ENCODE results near the gene MAPK4.

MAPK4 gene

DNA sequence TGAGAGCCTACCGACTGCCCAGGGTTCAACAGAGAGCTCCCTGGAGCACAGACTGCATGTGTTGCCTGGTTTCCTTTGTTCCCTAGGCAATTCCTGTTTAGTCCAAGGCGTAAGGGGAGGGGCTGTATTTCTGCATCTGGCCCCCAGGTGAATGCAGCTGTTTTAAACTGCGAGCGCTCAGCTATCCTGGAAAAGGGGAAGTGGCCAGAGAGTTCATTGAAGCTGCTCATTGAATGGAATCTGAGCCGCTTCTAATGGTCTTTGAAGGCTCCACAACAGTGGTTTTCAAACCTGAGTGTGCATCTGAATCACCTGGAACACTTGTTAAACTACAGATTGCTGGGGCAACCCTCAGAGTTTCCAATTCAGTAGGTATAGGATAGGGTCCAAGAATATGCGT, 18.1 kb downstream of the MAPK4 start (continued):
- TF ChIP-seq ZNF677 (tag by site-specific recombination; IDR thresholded peaks at IDR 0.05), result no peak

DNA sequence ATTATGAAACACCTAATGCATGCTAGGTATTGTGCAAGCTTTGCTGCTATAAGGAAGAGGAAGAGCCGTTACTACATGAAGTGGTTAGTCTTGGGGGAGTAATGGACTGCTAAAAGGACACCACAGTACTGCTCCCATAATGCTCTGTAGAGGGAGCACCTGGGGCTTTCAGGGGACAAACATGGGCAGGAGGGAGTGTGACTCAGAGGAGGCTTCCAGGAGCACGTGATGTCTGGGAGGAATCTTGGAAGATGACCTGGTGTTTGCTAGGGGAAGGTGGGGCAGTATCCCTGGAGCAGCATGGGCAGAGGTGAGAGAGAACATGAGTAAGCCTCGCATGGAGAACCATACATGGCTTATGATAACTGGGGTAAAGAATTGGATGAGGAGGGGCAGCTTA, 18.8 kb downstream of the MAPK4 start:
- Histone ChIP-seq H3K36me3 (ENCODE audit: control insufficient read depth in 2 of 2, insufficient read depth in 1 of 2, low read length in 2 of 2) (no peaks in the 10 kb centered on the region), H3K4me3 (ENCODE audit: low read depth, low read length) (no peak overlapping the region), H3K9me3 (ENCODE audit: control insufficient read depth, insufficient read depth, low read depth, low read length) (no peaks in the 10 kb centered on the region), H3K4me1 (ENCODE audit: control insufficient read depth, insufficient read depth, low read length) (no peaks in the 10 kb centered on the region), H3K27ac (ENCODE audit: extremely low read depth, low read depth, low read length) (no peak overlapping the region)
- ChIA-PET POLR2A (interaction anchor here (1.3 kb wide), 1 partner anchor 18 kb away, joined by 3 read pairs; no protein-coding TSS in a partner anchor), CTCF (no interaction called here)
- TF ChIP-seq, protein P1, sequence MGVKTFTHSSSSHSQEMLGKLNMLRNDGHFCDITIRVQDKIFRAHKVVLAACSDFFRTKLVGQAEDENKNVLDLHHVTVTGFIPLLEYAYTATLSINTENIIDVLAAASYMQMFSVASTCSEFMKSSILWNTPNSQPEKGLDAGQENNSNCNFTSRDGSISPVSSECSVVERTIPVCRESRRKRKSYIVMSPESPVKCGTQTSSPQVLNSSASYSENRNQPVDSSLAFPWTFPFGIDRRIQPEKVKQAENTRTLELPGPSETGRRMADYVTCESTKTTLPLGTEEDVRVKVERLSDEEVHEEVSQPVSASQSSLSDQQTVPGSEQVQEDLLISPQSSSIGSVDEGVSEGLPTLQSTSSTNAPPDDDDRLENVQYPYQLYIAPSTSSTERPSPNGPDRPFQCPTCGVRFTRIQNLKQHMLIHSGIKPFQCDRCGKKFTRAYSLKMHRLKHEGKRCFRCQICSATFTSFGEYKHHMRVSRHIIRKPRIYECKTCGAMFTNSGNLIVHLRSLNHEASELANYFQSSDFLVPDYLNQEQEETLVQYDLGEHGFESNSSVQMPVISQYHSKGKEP (tag by site-specific recombination; IDR thresholded peaks at IDR 0.05), result no peak
- no peak for TF ChIP-seq ZBTB48 (tag by site-specific recombination; IDR thresholded peaks at IDR 0.05)
- TF ChIP-seq, protein P2, sequence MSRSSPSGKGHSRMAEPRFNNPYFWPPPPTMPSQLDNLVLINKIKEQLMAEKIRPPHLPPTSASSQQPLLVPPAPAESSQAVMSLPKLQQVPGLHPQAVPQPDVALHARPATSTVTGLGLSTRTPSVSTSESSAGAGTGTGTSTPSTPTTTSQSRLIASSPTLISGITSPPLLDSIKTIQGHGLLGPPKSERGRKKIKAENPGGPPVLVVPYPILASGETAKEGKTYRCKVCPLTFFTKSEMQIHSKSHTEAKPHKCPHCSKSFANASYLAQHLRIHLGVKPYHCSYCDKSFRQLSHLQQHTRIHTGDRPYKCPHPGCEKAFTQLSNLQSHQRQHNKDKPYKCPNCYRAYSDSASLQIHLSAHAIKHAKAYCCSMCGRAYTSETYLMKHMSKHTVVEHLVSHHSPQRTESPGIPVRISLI (tag by site-specific recombination; IDR thresholded peaks at IDR 0.05), result no peak
- TF ChIP-seq, protein P3, sequence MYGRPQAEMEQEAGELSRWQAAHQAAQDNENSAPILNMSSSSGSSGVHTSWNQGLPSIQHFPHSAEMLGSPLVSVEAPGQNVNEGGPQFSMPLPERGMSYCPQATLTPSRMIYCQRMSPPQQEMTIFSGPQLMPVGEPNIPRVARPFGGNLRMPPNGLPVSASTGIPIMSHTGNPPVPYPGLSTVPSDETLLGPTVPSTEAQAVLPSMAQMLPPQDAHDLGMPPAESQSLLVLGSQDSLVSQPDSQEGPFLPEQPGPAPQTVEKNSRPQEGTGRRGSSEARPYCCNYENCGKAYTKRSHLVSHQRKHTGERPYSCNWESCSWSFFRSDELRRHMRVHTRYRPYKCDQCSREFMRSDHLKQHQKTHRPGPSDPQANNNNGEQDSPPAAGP (tag by site-specific recombination; IDR thresholded peaks at IDR 0.05), result 0 out of 2 replicates have a peak, but pooled peaks have one; percentile 29

DNA sequence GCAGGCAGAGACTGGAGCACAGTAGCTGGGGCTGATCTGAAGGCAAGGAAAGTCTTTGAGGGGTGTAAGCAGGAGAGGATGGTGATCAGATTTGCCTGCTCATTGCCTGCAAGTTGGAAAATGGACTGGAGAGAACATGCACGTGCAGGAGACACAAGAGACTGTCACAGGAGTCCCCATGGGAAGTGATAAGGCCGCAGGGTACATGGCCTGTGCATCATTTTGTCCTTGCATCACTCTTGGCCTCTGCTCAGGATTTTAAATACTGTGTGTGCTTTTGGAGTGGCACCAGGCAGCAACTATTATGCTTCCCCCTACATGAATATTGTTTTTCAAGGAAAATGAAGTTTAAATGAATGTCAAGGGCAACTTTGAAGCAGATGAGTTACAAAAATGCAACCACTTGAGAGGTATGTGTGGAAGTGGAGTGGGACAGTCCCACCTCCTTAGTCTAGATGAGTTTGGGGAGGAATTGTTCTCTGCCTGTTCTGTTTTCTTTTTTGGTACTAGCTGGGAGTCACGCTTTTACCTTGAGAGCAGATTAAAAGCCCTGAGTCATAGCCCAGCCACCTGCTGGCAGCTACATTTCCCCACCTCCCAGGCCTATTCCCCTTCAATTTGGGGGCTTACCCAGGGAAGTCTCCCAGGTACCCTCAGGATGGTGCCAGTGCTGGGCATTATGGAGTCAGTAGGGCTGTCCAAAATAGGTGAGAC, 19.3 kb downstream of the MAPK4 start:
- TF ChIP-seq ZNF366 (tag by site-specific recombination; conservative IDR thresholded peaks at IDR 0.05), result no peak
- TF ChIP-seq, protein P4, sequence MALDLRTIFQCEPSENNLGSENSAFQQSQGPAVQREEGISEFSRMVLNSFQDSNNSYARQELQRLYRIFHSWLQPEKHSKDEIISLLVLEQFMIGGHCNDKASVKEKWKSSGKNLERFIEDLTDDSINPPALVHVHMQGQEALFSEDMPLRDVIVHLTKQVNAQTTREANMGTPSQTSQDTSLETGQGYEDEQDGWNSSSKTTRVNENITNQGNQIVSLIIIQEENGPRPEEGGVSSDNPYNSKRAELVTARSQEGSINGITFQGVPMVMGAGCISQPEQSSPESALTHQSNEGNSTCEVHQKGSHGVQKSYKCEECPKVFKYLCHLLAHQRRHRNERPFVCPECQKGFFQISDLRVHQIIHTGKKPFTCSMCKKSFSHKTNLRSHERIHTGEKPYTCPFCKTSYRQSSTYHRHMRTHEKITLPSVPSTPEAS (tag by site-specific recombination; IDR thresholded peaks at IDR 0.05), result no peak
- POLR2A ChIA-PET, result no interaction called here
- Histone ChIP-seq H3K9me3 (ENCODE audit: control insufficient read depth, insufficient read depth, low read depth, low read length) (no peaks in the 10 kb centered on the region), H3K4me1 (ENCODE audit: control insufficient read depth, insufficient read depth, low read length) (no peaks in the 10 kb centered on the region), H3K4me3 (ENCODE audit: low read depth, low read length) (no peak overlapping the region), H3K27ac (ENCODE audit: extremely low read depth, low read depth, low read length) (no peak overlapping the region), H3K36me3 (ENCODE audit: control insufficient read depth in 2 of 2, insufficient read depth in 1 of 2, low read length in 2 of 2) (no peaks in the 10 kb centered on the region)
- CTCF ChIA-PET, result interaction anchor here (0.6 kb wide), 1 partner anchor 97 kb away, joined by 3 read pairs; no protein-coding TSS in a partner anchor

DNA sequence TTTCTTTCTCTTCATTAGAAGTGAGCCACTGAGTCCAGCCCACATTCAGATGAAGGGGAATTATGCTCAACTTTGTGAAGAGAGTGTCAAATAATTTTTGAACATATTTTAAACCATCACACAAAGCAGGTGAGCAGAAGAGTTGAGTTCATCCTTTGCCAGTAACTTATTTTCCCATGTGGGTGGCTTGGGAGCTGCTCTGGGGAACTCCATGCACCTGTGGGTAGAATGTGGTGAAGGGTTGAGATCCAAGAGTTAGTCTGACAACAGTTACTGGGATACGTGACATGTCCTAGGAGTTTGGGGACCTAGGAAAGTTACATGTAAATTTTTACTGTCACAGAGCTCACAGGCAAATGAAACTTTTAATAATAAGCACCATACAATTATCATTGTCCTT, 21.6 kb downstream of the MAPK4 start:
- Histone ChIP-seq H3K4me1 (ENCODE audit: control insufficient read depth, insufficient read depth, low read length) (no peaks in the 10 kb centered on the region), H3K9me3 (ENCODE audit: control insufficient read depth, insufficient read depth, low read depth, low read length) (0 out of 2 replicates have a peak, but pooled peaks cover 2% of the 10 kb centered on the region), H3K36me3 (ENCODE audit: control insufficient read depth in 2 of 2, insufficient read depth in 1 of 2, low read length in 2 of 2) (no peaks in the 10 kb centered on the region), H3K4me3 (ENCODE audit: low read depth, low read length) (no peak overlapping the region), H3K27ac (ENCODE audit: extremely low read depth, low read depth, low read length) (no peak overlapping the region)
- CTCF ChIA-PET, result interaction anchor here (0.6 kb wide), 1 partner anchor 60 kb away, joined by 3 read pairs; no protein-coding TSS in a partner anchor
- POLR2A ChIA-PET, result no interaction called here
- no peak for TF ChIP-seq ZSCAN23 (tag by site-specific recombination; IDR thresholded peaks at IDR 0.05)
- TF ChIP-seq BCL11A (tag by site-specific recombination; IDR thresholded peaks at IDR 0.05; ENCODE audit: low read depth), result no peak
- TF ChIP-seq, protein P5, sequence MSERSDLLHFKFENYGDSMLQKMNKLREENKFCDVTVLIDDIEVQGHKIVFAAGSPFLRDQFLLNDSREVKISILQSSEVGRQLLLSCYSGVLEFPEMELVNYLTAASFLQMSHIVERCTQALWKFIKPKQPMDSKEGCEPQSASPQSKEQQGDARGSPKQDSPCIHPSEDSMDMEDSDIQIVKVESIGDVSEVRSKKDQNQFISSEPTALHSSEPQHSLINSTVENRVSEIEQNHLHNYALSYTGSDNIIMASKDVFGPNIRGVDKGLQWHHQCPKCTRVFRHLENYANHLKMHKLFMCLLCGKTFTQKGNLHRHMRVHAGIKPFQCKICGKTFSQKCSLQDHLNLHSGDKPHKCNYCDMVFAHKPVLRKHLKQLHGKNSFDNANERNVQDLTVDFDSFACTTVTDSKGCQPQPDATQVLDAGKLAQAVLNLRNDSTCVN (tag by site-specific recombination; optimal IDR thresholded peaks at IDR 0.05), result no peak
- TF ChIP-seq ZNF76 (tag by site-specific recombination; IDR thresholded peaks at IDR 0.05; ENCODE audit: borderline replicate concordance, low read depth), result no peak
- no peak for TF ChIP-seq ZNF837 (tag by site-specific recombination; IDR thresholded peaks at IDR 0.05)
- no peak for TF ChIP-seq ZNF792 (tag by site-specific recombination; IDR thresholded peaks at IDR 0.05)
- no peak for TF ChIP-seq ZNF184 (tag by site-specific recombination; IDR thresholded peaks at IDR 0.05)
- no peak for TF ChIP-seq ZNF112 (tag by site-specific recombination; IDR thresholded peaks at IDR 0.05)
- no peak for TF ChIP-seq ZNF266 (tag by site-specific recombination; IDR thresholded peaks at IDR 0.05; ENCODE audit: low read depth)
- TF ChIP-seq ZNF670 (tag by site-specific recombination; IDR thresholded peaks at IDR 0.05; ENCODE audit: low read depth), result no peak
- TF ChIP-seq, protein P6, sequence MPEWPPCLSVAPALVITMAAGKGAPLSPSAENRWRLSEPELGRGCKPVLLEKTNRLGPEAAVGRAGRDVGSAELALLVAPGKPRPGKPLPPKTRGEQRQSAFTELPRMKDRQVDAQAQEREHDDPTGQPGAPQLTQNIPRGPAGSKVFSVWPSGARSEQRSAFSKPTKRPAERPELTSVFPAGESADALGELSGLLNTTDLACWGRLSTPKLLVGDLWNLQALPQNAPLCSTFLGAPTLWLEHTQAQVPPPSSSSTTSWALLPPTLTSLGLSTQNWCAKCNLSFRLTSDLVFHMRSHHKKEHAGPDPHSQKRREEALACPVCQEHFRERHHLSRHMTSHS (tag by site-specific recombination; IDR thresholded peaks at IDR 0.05), result no peak
- no peak for TF ChIP-seq ZNF830 (tag by site-specific recombination; IDR thresholded peaks at IDR 0.05; ENCODE audit: low read depth)
- no peak for TF ChIP-seq ZNF585B (tag by site-specific recombination; IDR thresholded peaks at IDR 0.05)
- TF ChIP-seq ZNF571 (tag by site-specific recombination; IDR thresholded peaks at IDR 0.05), result no peak
- no peak for TF ChIP-seq ZNF596 (tag by site-specific recombination; IDR thresholded peaks at IDR 0.05)
- no peak for TF ChIP-seq ZNF146 (tag by site-specific recombination; IDR thresholded peaks at IDR 0.05)

Measured in HEK293 (cell line).